ENCODE data around the gene PTGS2.

PTGS2 gene

GRCh38 chr1:186680245-186681061 is at the start of gene PTGS2:
PTGS2 (minus strand) TSS chr1:186680423; CDS start chr1:186680290, 133 bp downstream.
- peak; percentile 15 for DNase-seq (ENCODE audit: low read depth)

- no peak for DNase-seq (ENCODE audit: low read depth)
These were observed 42.6 kb upstream of the PTGS2 start for GRCh38 chr1:186722711-186723309.

GRCh38 chr1:186717286-186717685 is 37.1 kb upstream of the PTGS2 start:
- no peak for DNase-seq (ENCODE audit: low read depth)

GRCh38 chr1:186715887-186716809 is 35.9 kb upstream of the PTGS2 start:
- DNase-seq (ENCODE audit: low read depth), result no peak

- no peak for DNase-seq (ENCODE audit: low read depth)
These were observed 30.5 kb upstream of the PTGS2 start for GRCh38 chr1:186710696-186711095.

- DNase-seq (ENCODE audit: low read depth), result no peak
These were observed 28.5 kb upstream of the PTGS2 start for GRCh38 chr1:186708694-186709097.

- no peak for DNase-seq (ENCODE audit: low read depth)
These were observed 23.1 kb upstream of the PTGS2 start for GRCh38 chr1:186703209-186703766.

- no peak for DNase-seq (ENCODE audit: low read depth)
These were observed 20.5 kb upstream of the PTGS2 start for GRCh38 chr1:186700722-186701121.

GRCh38 chr1:186699519-186699918 is 19.3 kb upstream of the PTGS2 start:
- no peak for DNase-seq (ENCODE audit: low read depth)

- DNase-seq (ENCODE audit: low read depth), result no peak
These were observed 9.7 kb upstream of the PTGS2 start for GRCh38 chr1:186689907-186690306.

- no peak for DNase-seq (ENCODE audit: low read depth)
These were observed 9.2 kb upstream of the PTGS2 start for GRCh38 chr1:186689376-186689775.

- DNase-seq (ENCODE audit: low read depth), result no peak
These were observed 3.6 kb upstream of the PTGS2 start for GRCh38 chr1:186683652-186684410.

GRCh38 chr1:186682736-186683135 is 2.5 kb upstream of the PTGS2 start:
- no peak for DNase-seq (ENCODE audit: low read depth)

- no peak for DNase-seq (ENCODE audit: low read depth)
These were observed 1.6 kb upstream of the PTGS2 start for GRCh38 chr1:186681801-186682200.

GRCh38 chr1:186681121-186681520 is 898 bp upstream of the PTGS2 start:
- no peak for DNase-seq (ENCODE audit: low read depth)

- DNase-seq (ENCODE audit: low read depth), result no peak
These were observed 339 bp downstream of the PTGS2 start for GRCh38 chr1:186679924-186680244.

GRCh38 chr1:186678155-186678554 is 2.1 kb downstream of the PTGS2 start:
- no peak for DNase-seq (ENCODE audit: low read depth)

GRCh38 chr1:186672596-186672995 is 7.6 kb downstream of the PTGS2 start:
- no peak for DNase-seq (ENCODE audit: low read depth)

GRCh38 chr1:186672131-186672530 is 8.1 kb downstream of the PTGS2 start:
- DNase-seq (ENCODE audit: low read depth), result no peak

- DNase-seq (ENCODE audit: low read depth), result no peak
These were observed 8.9 kb downstream of the PTGS2 start for GRCh38 chr1:186671136-186671825.
